H1 (cell line): ENCODE results near the gene POM121L12. TPM values are rescaled to one million over a fixed set of nuclear protein-coding genes. Genes with fewer than 3 reads are reported as not detected.

Source experiments
- CTCF ChIA-PET: fragments of 300-600 bp; sonication (Branson Sonifier 250); formaldehyde crosslinking; loops from one replicate; lab custom pipeline; 2021; ENCODE audit not compliant: partially characterized antibody; lab: Charles Lee
- POLR2A ChIA-PET: fragments of 300-600 bp; sonication (Branson Sonifier 250); formaldehyde crosslinking; loops from one replicate; lab custom pipeline; 2021; ENCODE audit warnings: inconsistent platforms; ENCODE audit not compliant: partially characterized antibody; lab: Charles Lee
- DNase-seq, 2 experiments: peaks; one replicate each; pipeline versions ENCODE4 v3.0.0 to v3.0.0-alpha.2; 2010 to 2022; ENCODE audit warnings: low spot score in 2 of 2, low read depth in 1 of 2, mixed read lengths in 1 of 2
- FAIRE-seq: peaks from 2 replicates; lab custom pipeline; 2011; peaks lifted over from hg19 to GRCh38; lab: Jason Lieb, UNC
- H2AFZ ChIP-seq: 2 replicates; pipeline ENCODE4 v1.8.1; 2012; ENCODE audit warnings: low read length, inconsistent platforms
- H2AK5ac ChIP-seq: 2 replicates; pipeline ENCODE4 v1.6.1; 2013; ENCODE audit warnings: low read depth, low read length
- H2BK120ac ChIP-seq: replicated peaks from 2 replicates; pipeline ENCODE3; 2013; ENCODE audit warnings: low read depth, low read length, inconsistent platforms
- H2BK12ac ChIP-seq: 2 replicates; pipeline ENCODE4 v1.6.1; 2013; ENCODE audit warnings: low read depth, low read length
- H2BK15ac ChIP-seq: 2 replicates; pipeline ENCODE4 v1.6.1; 2013; ENCODE audit warnings: low read length
- H2BK20ac ChIP-seq: 2 replicates; pipeline ENCODE4 v1.6.1; 2013; ENCODE audit warnings: low read length
- H2BK5ac ChIP-seq: 2 replicates; pipeline ENCODE4 v1.6.1; 2013; ENCODE audit warnings: low read depth, low read length
- H3K14ac ChIP-seq: 2 replicates; pipeline ENCODE4 v1.6.1; 2013; ENCODE audit warnings: inconsistent platforms; ENCODE audit not compliant: insufficient read length
- H3K18ac ChIP-seq: 2 replicates; pipeline ENCODE4 v1.6.1; 2013; ENCODE audit warnings: low read length; ENCODE audit errors: extremely low read depth
- H3K23ac ChIP-seq: 2 replicates; pipeline ENCODE4 v1.6.1; 2013; ENCODE audit warnings: inconsistent platforms; ENCODE audit not compliant: insufficient read length
- H3K23me2 ChIP-seq: 2 replicates; pipeline ENCODE4 v1.6.1; 2013; ENCODE audit warnings: low read depth, low read length
- H3K27ac ChIP-seq: 2 replicates; pipeline ENCODE4 v1.6.1; 2011; ENCODE audit warnings: low read depth, low read length, inconsistent platforms
- H3K27me3 ChIP-seq, 4 experiments: replicated peaks in 1 of 4; 1 replicate in 1 of 4; 2 replicates in 3 of 4; pipeline versions ENCODE4 v1.6.1 to v1.8.1; 2011 to 2013; ENCODE audit warnings: low read length in 3 of 4, mild to moderate bottlenecking in 3 of 4, inconsistent platforms in 2 of 4, mixed read lengths in 2 of 4, moderate library complexity in 1 of 4; ENCODE audit not compliant: control insufficient read depth in 3 of 4, insufficient read depth in 3 of 4; ENCODE audit errors: extremely low read depth in 1 of 4
- H3K36me3 ChIP-seq, 4 experiments: 2 replicates each; pipeline versions ENCODE4 v1.6.1 to v1.8.1; 2011 to 2013; ENCODE audit warnings: mild to moderate bottlenecking in 4 of 4, low read length in 3 of 4, moderate library complexity in 2 of 4, control low read depth in 1 of 4, inconsistent platforms in 1 of 4; ENCODE audit not compliant: insufficient read depth in 4 of 4, control insufficient read depth in 2 of 4
- H3K4ac ChIP-seq: replicated peaks from 2 replicates; pipeline ENCODE3; 2013; ENCODE audit warnings: low read length, low read depth, mixed read lengths, inconsistent platforms; ENCODE audit not compliant: insufficient read length
- H3K4me1 ChIP-seq, 4 experiments: replicated peaks in 1 of 4; 1 replicate in 1 of 4; 2 replicates in 3 of 4; pipeline versions ENCODE4 v1.6.1 to v1.8.1; 2011 to 2013; ENCODE audit warnings: low read length in 3 of 4, inconsistent platforms in 2 of 4, mixed read lengths in 1 of 4; ENCODE audit not compliant: insufficient read depth in 4 of 4, control insufficient read depth in 3 of 4
- H3K4me2 ChIP-seq, 2 experiments: 2 replicates each; pipeline versions ENCODE4 v1.6.1 to v1.8.1; 2011 to 2013; ENCODE audit warnings: low read depth in 2 of 2, low read length in 2 of 2, control low read depth in 1 of 2, inconsistent platforms in 1 of 2, mild to moderate bottlenecking in 1 of 2; ENCODE audit not compliant: insufficient read depth in 1 of 2
- H3K4me3 ChIP-seq, 4 experiments: fragments of 200-600, 300-600 bp in 1 of 4; sonication (generic), shearing (Covaris generic), sonication (Bioruptor Twin) in 1 of 4; 2 replicates each; pipeline versions ENCODE4 v1.5.1 to v1.8.1; 2011 to 2016; ENCODE audit warnings: low read length in 4 of 4, low read depth in 3 of 4, control low read depth in 2 of 4, inconsistent platforms in 2 of 4, mild to moderate bottlenecking in 2 of 4, mixed read lengths in 1 of 4, moderate library complexity in 1 of 4; ENCODE audit not compliant: insufficient read depth in 2 of 4; ENCODE audit errors: extremely low read depth in 1 of 4
- H3K56ac ChIP-seq: replicated peaks from 2 replicates; pipeline ENCODE3; 2013; ENCODE audit warnings: low read depth, mild to moderate bottlenecking, mixed read lengths, low read length, inconsistent platforms; ENCODE audit not compliant: insufficient read length
- H3K79me1 ChIP-seq: 2 replicates; pipeline ENCODE4 v1.6.1; 2013; ENCODE audit warnings: low read depth, low read length, control low read depth
- H3K79me2 ChIP-seq, 2 experiments: 2 replicates each; pipeline versions ENCODE4 v1.6.1 to v1.8.1; 2012 to 2013; ENCODE audit warnings: low read length in 2 of 2, mild to moderate bottlenecking in 2 of 2, inconsistent platforms in 1 of 2; ENCODE audit not compliant: insufficient read depth in 2 of 2, control insufficient read depth in 1 of 2
- H3K9ac ChIP-seq, 4 experiments: replicated peaks in 1 of 4; 1 replicate in 1 of 4; 2 replicates in 3 of 4; pipeline versions ENCODE4 v1.6.1 to v1.8.1; 2011 to 2013; ENCODE audit warnings: low read depth in 3 of 4, low read length in 3 of 4, control low read depth in 2 of 4, mild to moderate bottlenecking in 2 of 4, moderate library complexity in 2 of 4, inconsistent platforms in 1 of 4; ENCODE audit errors: extremely low read depth in 1 of 4
- H3K9me3 ChIP-seq, 2 experiments: 2 replicates each; pipeline versions ENCODE4 v1.6.1 to v1.8.1; 2012 to 2013; ENCODE audit warnings: mild to moderate bottlenecking in 2 of 2, moderate library complexity in 2 of 2, control low read depth in 1 of 2, inconsistent platforms in 1 of 2, low read depth in 1 of 2, low read length in 1 of 2, mixed read lengths in 1 of 2; ENCODE audit not compliant: insufficient read depth in 2 of 2
- H4K20me1 ChIP-seq, 2 experiments: replicated peaks in 1 of 2; 2 replicates each; pipeline versions ENCODE3 to v1.8.1; 2011 to 2013; ENCODE audit warnings: inconsistent platforms in 2 of 2, low read length in 2 of 2, mild to moderate bottlenecking in 1 of 2; ENCODE audit not compliant: insufficient read depth in 2 of 2, control insufficient read depth in 1 of 2
- H4K5ac ChIP-seq: 2 replicates; pipeline ENCODE4 v1.6.1; 2013; ENCODE audit warnings: low read length, low read depth, mixed read lengths, inconsistent platforms; ENCODE audit not compliant: insufficient read length
- H4K8ac ChIP-seq: 2 replicates; pipeline ENCODE4 v1.8.0; 2013; ENCODE audit warnings: mild to moderate bottlenecking, moderate library complexity, low read length, inconsistent platforms; ENCODE audit not compliant: insufficient read depth; ENCODE audit errors: extremely low read depth
- H4K91ac ChIP-seq: replicated peaks from 2 replicates; pipeline ENCODE3; 2013; ENCODE audit warnings: low read length, mixed read lengths, inconsistent platforms; ENCODE audit not compliant: insufficient read length
- CBX5 ChIP-seq: fragments of 300-800, 300-1000 bp; sonication (generic); IDR thresholded peaks from 2 replicates; pipeline ENCODE4 v1.7.1; 2016; ENCODE audit warnings: antibody characterized with exemption, low read length, low read depth
- CBX8 ChIP-seq: fragments of 300-800, 300-1000 bp; sonication (generic); IDR thresholded peaks from 2 replicates; pipeline ENCODE4 v1.7.1; 2016; ENCODE audit warnings: low read depth, low read length, borderline replicate concordance
- GABPA ChIP-seq: IDR thresholded peaks from 2 replicates; pipeline ENCODE4 v1.6.1; 2011; ENCODE audit warnings: mild to moderate bottlenecking, low read length, moderate library complexity, borderline replicate concordance; ENCODE audit not compliant: insufficient read depth
- KDM1A ChIP-seq: fragments of 200-600, 300-600 bp; sonication (generic); IDR thresholded peaks from 2 replicates; pipeline ENCODE4 v1.7.1; 2016; ENCODE audit warnings: mild to moderate bottlenecking, low read length, borderline replicate concordance
- RBBP5 ChIP-seq: IDR thresholded peaks from 2 replicates; pipeline ENCODE4 v1.7.1; 2012; ENCODE audit warnings: low read depth, mild to moderate bottlenecking, inconsistent platforms, low read length, moderate library complexity, borderline replicate concordance
- SP4 ChIP-seq: IDR thresholded peaks from 2 replicates; pipeline ENCODE4 v1.6.1; 2012; ENCODE audit warnings: low read length, inconsistent platforms
- WGBS, 2 experiments: shearing (Covaris generic) in 1 of 2; methylation state at CpG; one replicate each; pipeline versions ENCODE4 v1.1.6 to v1.1.7; 2013 to 2015; ENCODE audit warnings: low lambda C conversion rate in 2 of 2, mixed read lengths in 2 of 2, inconsistent platforms in 1 of 2, low coverage in 1 of 2, missing lambda C conversion rate in 1 of 2; ENCODE audit not compliant: insufficient replicate concordance in 2 of 2, insufficient coverage in 1 of 2, insufficient read length in 1 of 2; ENCODE audit errors: extremely low coverage in 1 of 2, missing lambda C conversion rate in 1 of 2; 5-methylcytosine and 5-hydroxymethylcytosine counted together
- polyA plus RNA-seq, 7 experiments: library from polyadenylated mRNA; depleted of rRNA in 3 of 7; stranded (reverse) in 5 of 7; unstranded in 2 of 7; fragments of >200 nt in 5 of 7; fragments of 200-250 nt in 2 of 7; gene quantifications; 1 replicate in 5 of 7; 2 replicates in 1 of 7; 4 replicates in 1 of 7; pipeline versions ENCODE4 v1.2.1 to v1.2.3, GENCODE V29; 2011 to 2013; ENCODE audit warnings: missing spikeins in 2 of 7, mixed read lengths in 2 of 7
- total RNA-seq: library from RNA; stranded (reverse); fragmentation: NEBNext Ultra II Directional; extraction: Animal tissue kit (Norgen Biotek cat#: 25700); gene quantifications from 2 replicates; pipeline ENCODE4 v1.2.1, GENCODE V29; 2021

POM121L12 gene
- total and polyA plus RNA-seq, 2 of the 8 experiments (the other 6 are each of a cell fraction or from before 2014, with no cell fraction given), result not detected

- Histone ChIP-seq H2BK20ac (no peak overlapping the region), H2BK5ac (no peak overlapping the region), H2BK15ac (no peak overlapping the region), H3K9ac (no peak overlapping the region), H3K4me1 (no peaks in the 10 kb centered on the region), H4K91ac (no peak overlapping the region), H4K8ac (no peak overlapping the region), H3K14ac (no peak overlapping the region), H3K18ac (no peak overlapping the region), H2BK12ac (no peak overlapping the region), H3K4ac (no peak overlapping the region), H3K36me3 (no peaks in the 10 kb centered on the region), H3K79me1 (no peaks in the 10 kb centered on the region), H4K5ac (no peak overlapping the region), H4K20me1 (no peaks in the 10 kb centered on the region), H3K4me3 (no peak overlapping the region), H3K27ac (no peak overlapping the region), H3K56ac (no peak overlapping the region), H2AK5ac (no peak overlapping the region), H3K9me3 (0 out of 4 replicates have a peak, but pooled peaks cover 0 to 2% of the 10 kb centered on the region in 2 experiments), H2AFZ (no peak overlapping the region), H2BK120ac (no peak overlapping the region), H3K27me3 (no peaks in the 10 kb centered on the region), H3K4me2 (no peak overlapping the region), H3K79me2 (no peaks in the 10 kb centered on the region), H3K23ac (no peak overlapping the region), H3K23me2 (no peaks in the 10 kb centered on the region)
- ChIA-PET CTCF (no interaction called here), POLR2A (no interaction called here)
- TF ChIP-seq KDM1A (0 out of 2 replicates have a peak, but pooled peaks have one; percentile 36), CBX8 (no peak), SP4 (no peak), GABPA (no peak), RBBP5 (no peak), CBX5 (no peak)
- DNase-seq, result no peak
- FAIRE-seq, result no peak
- 88% methylated on average over 1 of the region's 1 CpG; no CpG with 5 or more reads in 1 of the 2 experiments for WGBS, 2 experiments
Observed at GRCh38 chr7:53015463-53015862, 20.0 kb upstream of the POM121L12 start.
